ENCODE data around the gene CRYBG1. TPM values are rescaled to one million over a fixed set of nuclear protein-coding genes. Genes with fewer than 3 reads are reported as not detected.

The CRYBG1 gene
- total and polyA plus RNA-seq, 2 donors (not counting 1 experiment from before 2014, with no cell fraction given): 9.6 to 47.0 TPM

- no peaks in the 10 kb centered on the region for H3K9me3 Mint-ChIP-seq (ENCODE audit: insufficient read depth)
- H3K27me3 Mint-ChIP-seq: peaks cover 31% of the 10 kb centered on the region
- H3K4me1 ChIP-seq (ENCODE audit: control insufficient read depth in 2 of 2, insufficient read depth in 2 of 2, low read length in 2 of 2): peaks cover 5% of the 10 kb centered on the region in 2 donors
- H3K27ac ChIP-seq (ENCODE audit: low read length in 2 of 2): no peak overlapping the region
- no peaks in the 10 kb centered on the region for H4K20me1 ChIP-seq (ENCODE audit: control insufficient read depth, insufficient read depth, low read length, poor library complexity, severe bottlenecking)
- whole genome bisulfite sequencing (ENCODE audit: insufficient coverage): 5% methylated on average over 3 of the region's 9 CpGs
- no peak overlapping the region for H3K27ac Mint-ChIP-seq
- CTCF ChIA-PET: interaction anchor here (0.6 to 3.8 kb wide), 29 partner anchors 8 to 775 kb away, joined by 3 to 20 read pairs (median 4); no protein-coding TSS in a partner anchor
- no peak overlapping the region for H3K9ac ChIP-seq (ENCODE audit: low read length)
- H3K79me2 ChIP-seq (ENCODE audit: control insufficient read depth, insufficient read depth, low read length): no peaks in the 10 kb centered on the region
- H2AFZ ChIP-seq (ENCODE audit: insufficient read depth, low read depth, low read length, poor library complexity, severe bottlenecking): peak overlapping the region; percentile 84
- POLR2A ChIA-PET: no interaction called here
- DNase-seq (peak; percentile 66), ATAC-seq (ENCODE audit: low read depth) (peak; percentile 74)
- no peaks in the 10 kb centered on the region for H3K36me3 ChIP-seq (replicated peaks in 1 of 2; ENCODE audit: control extremely low read depth in 1 of 2, control insufficient read depth in 1 of 2, extremely low read depth in 1 of 2, insufficient read depth in 2 of 2, low read length in 1 of 2)
- peak; percentile 81 for TF ChIP-seq CTCF (IDR thresholded peaks at IDR 0.05)
- no peak for TF ChIP-seq EZH2 (IDR thresholded peaks at IDR 0.05; ENCODE audit: borderline replicate concordance, insufficient read depth, low read depth, low read length, poor library complexity, severe bottlenecking)
- H3K4me3 ChIP-seq (ENCODE audit: control extremely low read depth in 1 of 5, extremely low read depth in 1 of 5, insufficient read depth in 1 of 5, low read depth in 2 of 5, low read length in 4 of 5): peak overlapping the region in 2 of 5 experiments; percentile 17 to 24
- H3K4me3 Mint-ChIP-seq: peak overlapping the region; percentile 61
- H3K9me3 ChIP-seq (ENCODE audit: control extremely low read depth in 1 of 3, control insufficient read depth in 2 of 3, insufficient read depth in 1 of 3, low read length in 2 of 3): no peaks in the 10 kb centered on the region
- peaks cover 2% of the 10 kb centered on the region for H3K4me1 Mint-ChIP-seq
- intact Hi-C loops (cut with micrococcal nuclease): loop anchor here (1.0 kb wide), 3 partner anchors 227 to 658 kb away; no protein-coding TSS in a partner anchor
- H3K27me3 ChIP-seq (replicated peaks in 1 of 4; ENCODE audit: control extremely low read depth in 1 of 4, control insufficient read depth in 3 of 4, insufficient read depth in 4 of 4, low read length in 3 of 4): peaks cover 0 to 2% (median 0%) of the 10 kb centered on the region in 4 experiments
- peak overlapping the region; percentile 63 for H3K4me2 ChIP-seq (replicated peaks; ENCODE audit: low read depth, low read length, poor library complexity, severe bottlenecking)
Measured at GRCh38 chr6:106339334-106340029, 21.0 kb upstream of the CRYBG1 start.

GRCh38 chr6:106347219-106347618 lies 13.3 kb upstream of the CRYBG1 start:
- Histone ChIP-seq H3K36me3 (replicated peaks in 1 of 2; ENCODE audit: control extremely low read depth in 1 of 2, control insufficient read depth in 1 of 2, extremely low read depth in 1 of 2, insufficient read depth in 2 of 2, low read length in 1 of 2) (no peaks in the 10 kb centered on the region), H3K27me3 (replicated peaks in 1 of 4; ENCODE audit: control extremely low read depth in 1 of 4, control insufficient read depth in 3 of 4, insufficient read depth in 4 of 4, low read length in 3 of 4) (peaks cover 0 to 4% (median 0%) of the 10 kb centered on the region in 4 experiments), H3K4me1 (ENCODE audit: control insufficient read depth in 2 of 2, insufficient read depth in 2 of 2, low read length in 2 of 2) (no peaks in the 10 kb centered on the region), H2AFZ (ENCODE audit: insufficient read depth, low read depth, low read length, poor library complexity, severe bottlenecking) (no peak overlapping the region), H3K4me2 (replicated peaks; ENCODE audit: low read depth, low read length, poor library complexity, severe bottlenecking) (no peak overlapping the region), H4K20me1 (ENCODE audit: control insufficient read depth, insufficient read depth, low read length, poor library complexity, severe bottlenecking) (no peaks in the 10 kb centered on the region), H3K9me3 (ENCODE audit: control extremely low read depth in 1 of 3, control insufficient read depth in 2 of 3, insufficient read depth in 1 of 3, low read length in 2 of 3) (peaks cover 0 to 5% (median 0%) of the 10 kb centered on the region in 3 donors), H3K79me2 (ENCODE audit: control insufficient read depth, insufficient read depth, low read length) (no peaks in the 10 kb centered on the region), H3K4me3 (ENCODE audit: control extremely low read depth in 1 of 5, extremely low read depth in 1 of 5, insufficient read depth in 1 of 5, low read depth in 2 of 5, low read length in 4 of 5) (no peak overlapping the region), H3K27ac (ENCODE audit: low read length in 2 of 2) (no peak overlapping the region), H3K9ac (ENCODE audit: low read length) (no peak overlapping the region)
- Mint-ChIP-seq H3K27ac (no peak overlapping the region), H3K4me1 (no peaks in the 10 kb centered on the region), H3K4me3 (no peak overlapping the region), H3K9me3 (ENCODE audit: insufficient read depth) (no peaks in the 10 kb centered on the region), H3K27me3 (peaks cover 14% of the 10 kb centered on the region)
- intact Hi-C loops (cut with micrococcal nuclease): no loop called here
- TF ChIP-seq CTCF (IDR thresholded peaks at IDR 0.05): no peak
- TF ChIP-seq EZH2 (IDR thresholded peaks at IDR 0.05; ENCODE audit: borderline replicate concordance, insufficient read depth, low read depth, low read length, poor library complexity, severe bottlenecking): no peak
- no CpG with 5 or more reads among the region's 1 CpG for WGBS (ENCODE audit: insufficient coverage)
- ATAC-seq (ENCODE audit: low read depth) (no peak), DNase-seq (no peak)
- ChIA-PET CTCF (interaction anchor here (1.1 to 1.7 kb wide), 5 partner anchors 8 to 22 kb away, joined by 3 to 7 read pairs (median 5); partner anchors contain the start of genes ATG5 and CRYBG1), POLR2A (no interaction called here)

All from B cell (primary cell).